Mesenteric fat pad (tissue), 1 donor: ENCODE data around the gene C16orf78. TPM values are rescaled to one million over a fixed set of nuclear protein-coding genes. Genes with fewer than 3 reads are reported as not detected.

Source experiments
- DNase-seq: peaks from one replicate; pipeline ENCODE4 v3.0.0-alpha.2; 2020; ENCODE audit warnings: low spot score
- total RNA-seq: library from RNA; stranded (reverse); fragmentation: NEBNext Ultra II Directional; extraction: Animal tissue kit (Norgen Biotek cat#: 25700); gene quantifications from one replicate; pipeline ENCODE4 v1.2.1, GENCODE V29; 2021
- donor health status: DM: yes; HTN: yes; CAD: no.

Gene C16orf78
- total RNA-seq, 1 donor from 2014 or later: not detected

GRCh38 chr16:49382916-49383315, 9.3 kb downstream of the C16orf78 start:
- DNase-seq: no peak

GRCh38 chr16:49395021-49395420, 21.4 kb downstream of the C16orf78 start:
- DNase-seq: no peak

- DNase-seq: no peak
Observed at GRCh38 chr16:49396206-49396720, 22.7 kb downstream of the C16orf78 start.

GRCh38 chr16:49398761-49399160, 25.2 kb downstream of the C16orf78 start:
- no peak for DNase-seq

- DNase-seq: no peak
Observed at GRCh38 chr16:49399594-49400364, 26.2 kb downstream of the C16orf78 start.

- no peak for DNase-seq
Observed at GRCh38 chr16:49400611-49401010, 27.0 kb downstream of the C16orf78 start.

GRCh38 chr16:49405123-49405522, 31.5 kb downstream of the C16orf78 start:
- no peak for DNase-seq

- no peak for DNase-seq
Observed at GRCh38 chr16:49405530-49405929, 31.9 kb downstream of the C16orf78 start.

- no peak for DNase-seq
Observed at GRCh38 chr16:49407873-49408550, 34.4 kb downstream of the C16orf78 start.

- DNase-seq: peak; percentile 20
Observed at GRCh38 chr16:49409121-49409520, 35.5 kb downstream of the C16orf78 start.

GRCh38 chr16:49410226-49410625, 36.6 kb downstream of the C16orf78 start:
- DNase-seq: peak; percentile 78

GRCh38 chr16:49411121-49411970, 37.7 kb downstream of the C16orf78 start:
- DNase-seq: peak; percentile 67

- no peak for DNase-seq
Observed at GRCh38 chr16:49414671-49415070, 41.1 kb downstream of the C16orf78 start.

GRCh38 chr16:49415083-49415482, 41.5 kb downstream of the C16orf78 start:
- no peak for DNase-seq

- DNase-seq: no peak
Observed at GRCh38 chr16:49416001-49416675, 42.5 kb downstream of the C16orf78 start.

- no peak for DNase-seq
Observed at GRCh38 chr16:49417354-49417753, 43.8 kb downstream of the C16orf78 start.

GRCh38 chr16:49419006-49419405, 45.4 kb downstream of the C16orf78 start:
- DNase-seq: no peak

GRCh38 chr16:49419862-49420261, 46.3 kb downstream of the C16orf78 start:
- DNase-seq: no peak

- no peak for DNase-seq
Observed at GRCh38 chr16:49422896-49423295, 49.3 kb downstream of the C16orf78 start.

- no peak for DNase-seq
Observed at GRCh38 chr16:49424961-49425360, 51.4 kb downstream of the C16orf78 start.

GRCh38 chr16:49427771-49428170, 54.2 kb downstream of the C16orf78 start:
- peak; percentile 67 for DNase-seq
